Stimulated activated CD8-positive, alpha-beta memory T cell treated with anti-CD3 and anti-CD28 coated beads, Interleukin-12 subunit alpha, Interleukin-12 subunit beta, amount 100 ng/mL, for 1 hour (primary cell): ENCODE data around the gene STIL.

Source experiments
- DNase-seq: peaks from one replicate; pipeline ENCODE4 v3.0.0-alpha.2; 2020; ENCODE audit warnings: low read depth

STIL gene

GRCh38 chr1:47235241-47235681, 78.7 kb downstream of the STIL start:
- no peak for DNase-seq

DNA sequence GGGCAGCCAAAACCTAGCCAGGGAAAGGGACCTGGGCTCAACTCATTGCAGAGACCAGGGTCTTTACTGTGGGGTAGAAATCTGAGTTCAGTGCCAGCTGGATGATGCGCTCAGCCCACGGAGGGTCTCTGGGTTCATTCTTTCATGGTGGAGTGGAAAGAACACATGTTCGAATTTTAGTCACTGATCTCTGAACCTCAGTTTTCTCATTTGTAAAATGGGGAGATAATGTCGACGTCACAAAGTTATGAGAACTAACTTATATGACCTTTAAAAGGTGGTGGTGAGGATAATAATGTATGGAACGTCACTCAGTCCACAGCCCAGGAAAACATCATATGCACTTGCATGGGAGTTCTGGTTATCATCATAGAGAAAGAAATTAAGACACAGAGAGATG, 80.8 kb downstream of the STIL start:
- DNase-seq = no peak

DNA sequence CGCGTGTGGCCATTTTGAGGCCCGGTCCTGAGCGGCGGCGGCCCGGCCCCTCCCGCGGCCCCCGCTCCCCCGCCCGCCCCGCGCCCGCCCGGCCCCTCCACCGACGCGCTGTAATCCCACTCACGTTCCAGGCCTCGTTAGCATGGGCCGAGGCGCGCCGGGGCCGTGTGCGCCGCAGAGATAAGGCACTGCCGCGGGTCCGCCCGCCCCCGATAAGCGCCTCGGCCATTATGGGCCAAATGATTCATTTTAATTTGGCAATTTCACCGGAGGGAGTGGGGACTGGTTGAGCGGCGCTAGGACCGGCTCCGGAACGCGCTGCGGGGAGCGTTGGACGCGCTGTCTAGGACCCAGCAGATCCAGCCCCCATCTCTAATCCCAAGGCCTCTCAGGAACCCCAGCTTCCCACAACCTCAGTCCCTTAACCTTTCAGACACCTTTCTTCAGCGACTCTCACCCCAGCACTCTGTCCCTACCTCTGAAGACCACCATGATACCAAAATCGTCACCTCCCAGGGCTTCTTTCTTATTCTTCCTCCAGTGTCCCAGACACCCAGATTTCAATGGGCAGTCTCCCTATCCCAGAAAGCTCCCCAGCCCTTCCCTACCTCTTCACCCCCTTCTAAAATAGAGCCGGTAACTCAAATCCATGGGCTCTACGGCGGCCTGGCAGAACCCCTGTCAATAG, 81.6 kb downstream of the STIL start, which contains the start of gene TAL1:
Gene TAL1, minus strand, starts transcription at position 39 of the 688 bp plus-strand sequence. CDS start 6,337 bp downstream, outside the sequence.
- no peak for DNase-seq

DNA sequence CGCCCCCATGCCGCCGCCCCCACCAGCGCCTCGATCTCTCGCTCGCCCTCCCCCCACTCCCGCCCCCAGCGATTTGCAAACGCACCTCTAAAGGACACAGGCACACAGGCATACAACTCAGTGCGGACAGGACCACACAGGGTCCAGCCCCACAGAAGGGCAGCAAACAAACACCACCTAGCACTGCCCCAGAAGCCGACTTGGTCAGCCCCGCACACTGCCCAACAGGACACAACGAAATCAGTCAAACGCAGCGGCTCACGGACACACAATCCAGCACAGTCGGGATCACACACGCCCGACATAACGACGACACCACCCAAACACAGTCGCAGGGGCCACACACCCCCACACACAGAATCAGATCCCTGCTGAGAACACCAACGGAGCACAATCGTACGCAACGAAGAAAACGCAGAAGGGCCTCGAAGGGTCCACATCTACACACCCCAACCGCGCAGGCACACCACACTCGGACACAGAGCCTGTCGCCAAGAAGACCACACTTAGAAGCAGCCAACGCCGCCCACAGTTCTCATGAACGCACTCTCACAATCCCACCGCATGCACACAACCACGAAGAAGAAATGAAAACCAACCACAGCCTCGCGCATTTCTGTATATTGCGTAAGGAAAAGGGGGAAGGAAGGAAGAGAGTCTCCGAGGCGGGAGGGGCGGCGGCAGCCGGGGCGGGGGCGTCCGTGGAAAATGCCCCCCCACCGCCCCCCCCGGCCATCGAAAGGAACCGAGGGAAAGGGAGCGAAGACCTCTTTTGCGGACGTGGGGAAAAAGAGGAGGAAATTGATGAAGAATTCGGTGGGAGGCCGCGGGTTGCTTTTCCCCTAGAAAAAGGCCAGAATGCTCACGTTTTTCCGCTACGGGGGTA, 82.4 kb downstream of the STIL start:
- DNase-seq = no peak

GRCh38 chr1:47230692-47231300, 83.2 kb downstream of the STIL start:
- no peak for DNase-seq

- DNase-seq = no peak
Measured at GRCh38 chr1:47229886-47230691, 83.9 kb downstream of the STIL start.

- no peak for DNase-seq
Measured at GRCh38 chr1:47229031-47229885, 84.7 kb downstream of the STIL start.

DNA sequence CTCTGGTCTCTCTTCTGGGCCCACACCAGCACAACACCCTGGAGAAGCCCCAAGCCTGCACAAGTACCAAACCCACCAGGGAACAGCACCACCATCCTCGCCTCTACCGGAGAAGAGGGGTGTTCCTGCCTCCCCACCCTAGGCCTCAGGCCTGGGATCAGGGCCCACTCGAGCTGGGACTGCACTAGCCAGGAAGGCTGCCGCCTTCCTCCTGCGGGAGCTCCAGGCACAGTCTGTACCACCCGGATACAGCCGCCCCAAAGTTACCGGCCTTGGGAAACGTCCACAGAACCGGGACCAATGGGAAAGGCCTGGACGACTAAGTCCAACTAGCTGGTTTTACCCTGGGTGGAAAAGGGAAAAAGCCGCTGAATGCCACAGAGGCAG, 85.3 kb downstream of the STIL start:
- no peak for DNase-seq

DNA sequence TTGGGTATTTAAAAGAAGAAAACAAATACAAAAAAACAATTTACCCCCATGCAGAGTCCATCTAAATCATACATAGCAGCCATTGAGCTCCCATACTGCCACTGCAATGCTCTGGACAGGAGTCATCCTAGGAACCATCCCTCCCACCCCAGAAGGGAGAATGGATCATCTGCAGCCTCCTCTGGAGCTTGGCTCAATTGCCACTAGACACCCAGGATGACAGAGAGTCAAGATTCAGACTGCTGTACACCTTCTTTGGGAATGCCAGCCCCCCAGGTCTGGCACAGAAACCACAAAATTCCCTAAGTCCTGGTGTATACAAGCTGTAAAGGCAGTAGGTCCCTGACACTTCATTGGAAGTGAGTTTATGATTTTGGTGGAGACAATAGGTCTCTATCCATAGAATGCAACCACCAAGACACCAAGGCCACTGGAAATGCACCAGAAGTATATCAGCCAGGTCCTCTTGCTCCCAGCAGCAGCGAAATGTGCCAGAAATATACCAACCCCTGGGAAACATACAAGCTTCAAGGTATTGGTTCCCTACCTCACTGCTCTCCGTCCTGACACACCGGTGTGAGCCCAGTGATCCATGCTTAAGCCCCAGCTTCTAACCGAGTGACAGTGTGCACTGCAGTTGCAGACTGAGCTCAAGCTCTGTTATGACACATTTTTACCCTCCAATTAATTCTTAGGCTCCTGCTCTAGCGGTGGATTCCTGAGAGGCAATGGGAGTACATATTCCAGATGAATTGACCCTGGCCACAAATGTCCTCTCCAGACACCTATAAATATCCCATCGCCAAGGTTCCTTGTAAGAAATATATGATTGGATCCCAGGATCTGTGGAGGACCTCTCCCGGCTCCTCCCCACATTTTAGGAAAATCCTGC, 86.4 kb downstream of the STIL start:
- DNase-seq = no peak

- no peak for DNase-seq
Measured at GRCh38 chr1:47226839-47227215, 87.1 kb downstream of the STIL start.

GRCh38 chr1:47226121-47226838, 87.7 kb downstream of the STIL start:
- DNase-seq = no peak

GRCh38 chr1:47225430-47226100, 88.4 kb downstream of the STIL start:
- DNase-seq = no peak

GRCh38 chr1:47224676-47225399, 89.1 kb downstream of the STIL start:
- DNase-seq = no peak

GRCh38 chr1:47223921-47224675, 89.8 kb downstream of the STIL start:
- no peak for DNase-seq

DNA sequence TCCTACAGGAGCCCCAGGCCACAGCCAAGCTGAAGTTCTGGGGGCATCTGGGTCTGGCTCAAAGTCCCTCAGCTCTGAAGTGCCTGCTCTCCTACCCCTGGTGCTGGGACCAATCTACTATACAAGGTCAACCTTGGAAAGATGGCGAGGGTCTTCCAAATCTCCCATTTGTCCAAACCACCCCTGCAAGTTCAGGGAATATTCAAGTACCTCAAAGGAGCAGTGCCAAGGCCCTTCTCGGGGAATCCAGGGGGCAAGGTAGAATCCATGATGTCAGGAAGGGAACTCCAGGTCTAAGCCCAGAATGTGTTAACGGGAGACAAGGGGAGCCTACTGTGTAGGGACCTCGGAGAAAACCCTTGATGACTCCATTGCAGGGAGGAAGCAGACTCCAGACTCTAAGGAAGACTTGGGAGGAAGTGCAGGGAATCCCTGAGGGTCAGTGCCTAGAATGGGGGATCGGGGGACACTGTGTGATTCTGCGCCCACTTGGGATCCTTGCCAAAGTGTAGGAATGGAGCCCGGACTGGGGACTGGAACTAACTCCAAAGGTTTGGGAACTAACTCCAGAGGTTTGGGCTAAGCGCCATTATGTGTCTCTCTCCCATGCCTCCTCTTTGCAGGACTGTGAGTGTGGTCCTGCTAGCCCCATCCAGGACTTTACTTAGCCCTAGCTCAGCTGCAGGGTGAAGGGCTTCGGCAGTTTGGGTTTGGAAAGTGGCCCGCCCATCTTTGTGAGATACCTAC, 90.6 kb downstream of the STIL start:
- no peak for DNase-seq

GRCh38 chr1:47222476-47222875, 91.5 kb downstream of the STIL start:
- no peak for DNase-seq
